ENCODE data around the gene RSAD2.
"Not testable (repeated sequence)": the region's sequence is repeated elsewhere in the genome, so short reads cannot be mapped to it uniquely, and the experiment has no call there.

RSAD2 gene

DNA sequence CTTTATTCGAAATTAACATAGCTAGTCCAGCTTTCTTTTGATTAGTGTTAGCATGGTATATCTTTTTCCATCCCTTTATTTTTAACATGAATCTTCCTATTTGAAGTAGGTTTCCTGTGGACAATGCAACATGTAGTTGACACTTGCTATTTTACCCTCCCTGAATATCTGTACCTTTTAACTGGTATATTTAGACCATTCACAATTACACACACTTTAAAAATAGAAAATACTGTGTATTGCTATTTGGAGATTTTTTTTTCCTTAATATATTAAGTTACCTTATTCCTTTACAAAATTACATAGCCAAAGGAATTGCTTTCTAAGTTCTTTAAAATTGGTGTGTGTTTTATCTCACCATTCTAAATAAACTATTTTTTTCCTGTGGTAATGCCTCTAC lies 54.6 kb downstream of the RSAD2 start:
- no peak for DNase-seq (ENCODE audit: low spot score in 2 of 2)
- no peak overlapping the region for H3K27ac Mint-ChIP-seq
- H3K9me3 Mint-ChIP-seq, result peaks cover 3% of the 10 kb centered on the region
- H3K4me3 Mint-ChIP-seq, result no peak overlapping the region
- H3K4me1 Mint-ChIP-seq, result peaks cover 6% of the 10 kb centered on the region
- H3K27me3 Mint-ChIP-seq, result no peaks in the 10 kb centered on the region
- no peak for ATAC-seq (ENCODE audit: low read depth)
- peaks cover 5% of the 10 kb centered on the region for H3K36me3 Mint-ChIP-seq

DNA sequence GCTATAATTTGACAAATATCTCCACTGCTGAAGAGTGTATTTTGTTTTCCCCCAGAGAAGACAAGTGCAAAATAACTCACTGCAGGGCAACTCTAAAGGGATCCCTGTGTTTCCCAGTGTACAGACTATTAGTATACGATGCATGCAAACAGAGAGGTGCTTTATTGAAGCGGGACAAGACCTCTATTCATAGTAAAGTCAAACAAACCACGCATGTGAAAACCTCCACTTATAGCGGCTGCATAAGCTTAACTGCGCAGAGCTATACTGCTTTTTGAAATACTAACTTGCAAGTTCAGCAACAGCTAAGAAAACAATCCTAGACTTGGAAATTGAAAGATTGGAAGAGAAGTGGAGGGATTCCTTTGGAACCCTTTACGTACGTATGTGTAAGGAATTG lies 55.3 kb downstream of the RSAD2 start:
- peaks cover 6% of the 10 kb centered on the region for H3K4me1 Mint-ChIP-seq
- H3K4me3 Mint-ChIP-seq, result no peak overlapping the region
- H3K9me3 Mint-ChIP-seq, result peaks cover 3% of the 10 kb centered on the region
- peaks cover 5% of the 10 kb centered on the region for H3K36me3 Mint-ChIP-seq
- ATAC-seq (ENCODE audit: low read depth), result no peak
- no peaks in the 10 kb centered on the region for H3K27me3 Mint-ChIP-seq
- DNase-seq (ENCODE audit: low spot score in 2 of 2), result no peak
- no peak overlapping the region for H3K27ac Mint-ChIP-seq

DNA sequence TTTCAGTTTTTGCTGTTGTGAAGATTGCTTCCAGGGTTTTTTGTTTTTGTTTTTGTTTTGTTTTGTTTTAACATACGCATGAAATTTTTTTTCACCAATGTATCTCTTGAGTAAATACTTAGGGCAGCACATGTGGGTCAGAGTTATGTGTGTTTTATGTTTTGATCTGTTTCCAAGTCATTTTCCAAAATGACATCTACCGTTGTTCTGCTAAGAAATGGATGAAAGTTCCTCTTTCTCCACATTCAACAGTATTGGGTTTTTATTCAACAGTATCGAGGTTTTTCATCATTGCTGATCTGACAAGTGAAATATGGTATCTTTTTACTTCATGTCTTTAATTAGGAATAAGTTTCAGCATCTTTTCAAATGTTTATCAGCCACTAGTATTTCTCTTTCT lies 56.3 kb downstream of the RSAD2 start:
- DNase-seq (ENCODE audit: low spot score in 2 of 2) (no peak), ATAC-seq (ENCODE audit: low read depth) (no peak)
- no peak overlapping the region for H3K27ac Mint-ChIP-seq
- H3K27me3 Mint-ChIP-seq, result no peaks in the 10 kb centered on the region
- peaks cover 2% of the 10 kb centered on the region for H3K36me3 Mint-ChIP-seq
- H3K4me1 Mint-ChIP-seq, result peaks cover 6% of the 10 kb centered on the region
- H3K9me3 Mint-ChIP-seq, result peaks cover 2% of the 10 kb centered on the region
- peak overlapping the region; percentile 25 for H3K4me3 Mint-ChIP-seq

DNA sequence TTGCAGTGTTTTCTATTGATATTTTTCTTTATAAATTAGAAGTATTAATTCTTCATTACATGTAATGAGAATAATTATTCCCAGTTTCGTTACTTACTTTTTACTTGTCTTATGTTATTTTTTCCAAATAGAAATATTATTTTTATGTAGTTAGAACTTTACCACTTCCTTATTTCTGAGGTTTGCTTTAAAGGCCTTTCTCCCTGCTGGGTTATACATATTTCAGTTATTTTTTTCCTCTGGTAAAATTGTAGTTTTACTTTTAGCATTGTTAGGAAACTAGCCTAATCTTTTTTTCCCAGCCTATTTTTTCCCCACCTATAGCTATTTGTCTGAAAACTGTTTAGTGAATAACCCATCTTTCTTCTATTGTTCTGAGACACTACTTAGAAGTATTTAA lies 56.8 kb downstream of the RSAD2 start:
- H3K27me3 Mint-ChIP-seq, result no peaks in the 10 kb centered on the region
- peaks cover 6% of the 10 kb centered on the region for H3K4me1 Mint-ChIP-seq
- no peak overlapping the region for H3K27ac Mint-ChIP-seq
- no peak overlapping the region for H3K4me3 Mint-ChIP-seq
- peaks cover 2% of the 10 kb centered on the region for H3K9me3 Mint-ChIP-seq
- peaks cover 2% of the 10 kb centered on the region for H3K36me3 Mint-ChIP-seq
- ATAC-seq (ENCODE audit: low read depth), result no peak
- DNase-seq (ENCODE audit: low spot score in 2 of 2), result no peak

DNA sequence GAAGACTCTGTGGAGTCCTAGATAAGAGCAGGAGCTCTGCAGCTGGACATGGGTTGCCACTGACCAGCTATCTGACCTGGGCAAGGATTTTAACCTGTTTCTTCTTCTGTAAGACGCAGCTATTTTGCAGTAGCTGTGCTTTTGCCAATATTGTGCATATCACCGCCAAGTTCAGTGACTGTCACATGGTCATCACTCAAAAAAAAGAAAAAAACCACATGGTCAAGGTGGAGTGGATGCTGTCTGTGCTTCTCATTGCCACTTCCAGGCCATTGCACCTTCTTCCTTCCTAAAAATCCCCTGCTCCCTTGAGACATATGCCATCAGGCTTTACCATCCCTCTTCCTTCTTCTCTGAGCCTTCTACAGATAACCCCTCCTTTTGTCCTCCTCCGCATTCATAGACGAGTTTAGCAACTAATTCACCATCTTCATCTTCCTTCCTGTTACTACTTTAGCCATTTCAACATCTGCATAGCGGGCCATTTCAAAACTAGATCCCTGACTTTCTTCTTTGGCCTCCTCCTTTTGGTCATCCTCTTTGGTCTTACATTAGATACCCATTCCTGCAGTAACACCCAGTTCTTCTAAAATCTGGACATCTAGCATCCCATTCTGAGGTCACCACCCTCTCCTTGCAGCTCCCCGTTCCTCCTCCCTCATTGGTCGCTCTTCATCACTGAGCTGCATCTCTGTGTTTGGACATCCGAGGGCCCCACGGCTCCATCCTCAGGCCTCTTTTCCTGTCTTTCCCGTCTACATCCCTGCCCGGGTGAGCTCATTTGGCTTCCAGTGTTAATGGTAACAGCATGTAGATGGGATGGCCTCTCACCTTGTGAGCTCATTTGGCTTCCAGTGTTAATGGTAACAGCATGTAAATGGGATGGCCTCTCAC lies 57.4 kb downstream of the RSAD2 start:
- DNase-seq (ENCODE audit: low spot score in 2 of 2) (peak in 1 of 2 donors; percentile 5), ATAC-seq (ENCODE audit: low read depth) (no peak)
- peaks cover 2% of the 10 kb centered on the region for H3K36me3 Mint-ChIP-seq
- peaks cover 2% of the 10 kb centered on the region for H3K9me3 Mint-ChIP-seq
- H3K4me1 Mint-ChIP-seq, result peaks cover 6% of the 10 kb centered on the region
- H3K27me3 Mint-ChIP-seq, result no peaks in the 10 kb centered on the region
- no peak overlapping the region for H3K27ac Mint-ChIP-seq
- no peak overlapping the region for H3K4me3 Mint-ChIP-seq

DNA sequence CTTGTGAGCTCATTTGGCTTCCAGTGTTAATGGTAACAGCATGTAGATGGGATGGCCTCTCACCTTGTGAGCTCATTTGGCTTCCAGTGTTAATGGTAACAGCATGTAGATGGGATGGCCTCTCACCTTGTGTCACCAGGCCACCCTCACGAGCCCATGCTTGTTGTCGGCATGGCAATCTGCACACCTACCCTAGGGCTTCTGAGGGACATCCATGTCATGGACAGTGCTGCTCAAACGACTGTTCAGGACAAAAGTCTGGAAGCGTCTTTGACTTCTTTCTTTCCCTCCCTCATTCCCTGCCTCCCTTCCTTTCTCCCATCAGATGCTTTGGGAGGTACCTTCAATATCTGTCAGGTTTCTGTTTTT lies 58.1 kb downstream of the RSAD2 start:
- not testable (repeated sequence) for H3K9me3 Mint-ChIP-seq, H3K36me3 Mint-ChIP-seq

DNA sequence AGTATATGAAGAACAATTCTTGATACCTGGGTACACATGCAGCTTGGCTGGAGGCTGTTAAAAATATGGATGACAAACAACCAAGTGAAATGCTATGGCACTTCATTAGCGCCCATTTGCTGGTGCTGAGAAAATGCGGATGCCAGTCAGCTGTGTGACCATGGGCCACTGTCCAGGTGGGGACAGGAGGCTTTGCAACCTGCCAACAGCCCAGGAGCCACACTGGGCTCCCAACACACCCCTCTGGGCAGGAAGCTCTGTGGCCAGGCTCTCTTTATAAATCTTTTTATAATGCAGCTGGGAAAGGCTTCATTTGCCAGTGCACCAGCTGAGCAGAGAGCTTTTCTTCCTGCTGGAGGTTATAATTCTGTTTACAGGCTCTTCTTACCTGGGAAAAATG lies 59.6 kb downstream of the RSAD2 start:
- no peak overlapping the region for H3K27ac Mint-ChIP-seq
- H3K9me3 Mint-ChIP-seq, result peaks cover 2% of the 10 kb centered on the region
- H3K4me3 Mint-ChIP-seq, result no peak overlapping the region
- peak in 1 of 2 donors; percentile 4 for DNase-seq (ENCODE audit: low spot score in 2 of 2)
- peaks cover 6% of the 10 kb centered on the region for H3K4me1 Mint-ChIP-seq
- H3K27me3 Mint-ChIP-seq, result peaks cover 3% of the 10 kb centered on the region
- ATAC-seq (ENCODE audit: low read depth), result no peak
- H3K36me3 Mint-ChIP-seq, result peaks cover 9% of the 10 kb centered on the region

More for the DNA sequence above, 58.1 kb downstream of the RSAD2 start:
- H3K27ac Mint-ChIP-seq; ATAC-seq (ENCODE audit: low read depth); H3K4me1 Mint-ChIP-seq; H3K27me3 Mint-ChIP-seq; DNase-seq (ENCODE audit: low spot score in 2 of 2); H3K4me3 Mint-ChIP-seq: not testable (repeated sequence)

DNA sequence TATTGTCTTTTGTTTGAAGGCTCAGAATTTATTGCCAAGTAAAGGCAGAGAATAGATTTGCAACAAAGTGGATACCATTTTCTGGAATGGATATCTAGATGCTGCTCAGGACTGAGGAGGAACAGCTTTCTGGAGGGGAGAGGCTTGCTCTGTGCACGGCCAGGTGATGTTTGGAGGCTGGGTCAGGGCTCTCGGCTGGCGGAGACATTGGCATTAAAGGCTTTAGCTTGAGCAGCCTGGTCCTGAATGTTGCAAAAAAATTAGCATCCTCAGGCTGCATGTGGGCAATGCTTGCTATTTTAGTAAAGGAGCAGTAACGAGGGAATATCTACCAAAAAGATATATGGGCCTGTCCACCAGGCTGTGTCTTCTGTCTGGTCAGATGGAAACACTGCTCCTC lies 60.0 kb downstream of the RSAD2 start:
- Mint-ChIP-seq H3K27me3 (peaks cover 3% of the 10 kb centered on the region), H3K27ac (no peak overlapping the region), H3K36me3 (peaks cover 11% of the 10 kb centered on the region), H3K4me1 (peaks cover 6% of the 10 kb centered on the region), H3K9me3 (peaks cover 2% of the 10 kb centered on the region), H3K4me3 (no peak overlapping the region)
- DNase-seq (ENCODE audit: low spot score in 2 of 2), result no peak
- ATAC-seq (ENCODE audit: low read depth), result no peak

DNA sequence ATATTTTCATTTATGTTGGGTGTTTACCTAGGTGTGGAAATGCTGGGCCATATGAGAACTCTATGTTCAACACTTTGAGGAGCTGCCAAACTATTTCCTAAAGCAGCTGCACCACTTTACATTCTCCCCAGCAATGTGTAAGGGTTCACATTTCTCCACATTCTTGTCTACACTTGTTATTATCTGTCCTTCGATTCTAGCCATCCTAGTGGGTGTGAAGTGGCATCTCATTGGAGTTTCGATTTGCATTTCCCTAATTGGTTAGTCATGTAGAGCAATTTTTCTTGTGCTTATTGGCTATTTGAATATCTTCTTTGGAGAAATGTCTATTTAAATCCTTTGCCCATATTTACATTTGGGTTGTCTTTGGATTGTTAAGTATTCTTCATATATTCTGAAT lies 61.5 kb downstream of the RSAD2 start:
- no peak overlapping the region for H3K27ac Mint-ChIP-seq
- DNase-seq (ENCODE audit: low spot score in 2 of 2) (no peak), ATAC-seq (ENCODE audit: low read depth) (no peak)
- peaks cover 2% of the 10 kb centered on the region for H3K9me3 Mint-ChIP-seq
- H3K27me3 Mint-ChIP-seq, result peaks cover 3% of the 10 kb centered on the region
- peaks cover 8% of the 10 kb centered on the region for H3K4me1 Mint-ChIP-seq
- peaks cover 13% of the 10 kb centered on the region for H3K36me3 Mint-ChIP-seq
- H3K4me3 Mint-ChIP-seq, result no peak overlapping the region

DNA sequence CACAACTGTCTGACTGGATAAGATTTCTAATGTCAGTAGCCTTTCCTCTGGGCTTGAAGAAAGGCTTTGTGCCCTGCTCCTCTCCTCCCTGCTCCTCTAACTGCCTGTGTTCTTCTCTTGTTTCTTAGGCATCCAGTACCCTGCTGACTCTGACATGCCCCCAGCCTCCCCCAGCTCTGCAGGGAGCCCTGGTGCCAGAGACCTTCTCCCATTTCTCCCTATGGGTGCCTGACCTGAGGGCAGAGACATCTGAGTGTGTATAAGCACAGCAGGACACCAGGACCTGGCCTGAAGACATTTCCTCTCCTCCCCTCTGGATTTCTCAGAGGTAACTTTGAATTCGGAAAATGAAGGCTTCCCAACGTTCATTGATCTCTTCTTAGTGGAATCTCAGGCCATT lies 63.2 kb downstream of the RSAD2 start:
- no peak for ATAC-seq (ENCODE audit: low read depth)
- Mint-ChIP-seq H3K4me3 (no peak overlapping the region), H3K4me1 (peaks cover 8% of the 10 kb centered on the region), H3K36me3 (peaks cover 11% of the 10 kb centered on the region), H3K27me3 (peaks cover 3% of the 10 kb centered on the region), H3K27ac (no peak overlapping the region), H3K9me3 (no peaks in the 10 kb centered on the region)
- DNase-seq (ENCODE audit: low spot score in 2 of 2), result no peak

DNA sequence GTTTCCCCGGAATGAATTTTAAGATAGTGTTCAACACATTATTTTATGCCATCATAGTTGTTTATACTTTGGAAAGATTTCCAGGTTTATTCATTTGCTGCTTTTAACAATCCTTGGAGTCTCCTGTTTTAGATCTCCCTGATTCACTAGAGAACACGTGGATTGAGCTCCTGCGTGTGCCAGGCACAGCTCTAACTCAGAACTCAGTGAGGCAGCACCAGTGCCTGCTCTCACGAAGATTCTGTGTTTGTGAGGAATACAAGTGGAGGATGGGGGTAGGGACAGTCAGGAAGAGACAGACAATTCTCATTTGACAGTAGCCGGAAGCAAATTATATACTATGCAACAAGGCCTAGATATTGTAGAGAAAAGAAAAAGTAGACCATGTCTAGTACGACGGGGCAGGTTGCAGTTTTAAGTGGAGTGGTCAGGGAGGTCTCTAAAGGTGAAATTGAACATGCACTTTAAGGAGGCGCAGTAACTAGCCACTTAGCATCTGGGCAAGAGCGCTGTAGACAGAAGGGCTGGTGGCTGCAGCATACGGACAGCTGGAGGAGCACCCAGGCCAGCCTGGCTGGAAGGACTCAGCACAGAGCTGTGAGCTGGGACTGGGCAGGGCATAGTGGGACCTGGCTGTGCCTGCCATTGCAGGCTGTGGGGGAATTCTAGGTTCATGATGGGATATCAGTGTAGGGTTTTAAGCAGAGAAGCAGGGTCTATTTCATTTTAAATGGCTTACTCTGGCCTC lies 63.9 kb downstream of the RSAD2 start:
- Mint-ChIP-seq H3K27ac (no peak overlapping the region), H3K36me3 (peaks cover 11% of the 10 kb centered on the region), H3K4me3 (no peak overlapping the region), H3K27me3 (peaks cover 3% of the 10 kb centered on the region), H3K4me1 (peaks cover 9% of the 10 kb centered on the region), H3K9me3 (no peaks in the 10 kb centered on the region)
- DNase-seq (ENCODE audit: low spot score in 2 of 2) (no peak), ATAC-seq (ENCODE audit: low read depth) (no peak)

DNA sequence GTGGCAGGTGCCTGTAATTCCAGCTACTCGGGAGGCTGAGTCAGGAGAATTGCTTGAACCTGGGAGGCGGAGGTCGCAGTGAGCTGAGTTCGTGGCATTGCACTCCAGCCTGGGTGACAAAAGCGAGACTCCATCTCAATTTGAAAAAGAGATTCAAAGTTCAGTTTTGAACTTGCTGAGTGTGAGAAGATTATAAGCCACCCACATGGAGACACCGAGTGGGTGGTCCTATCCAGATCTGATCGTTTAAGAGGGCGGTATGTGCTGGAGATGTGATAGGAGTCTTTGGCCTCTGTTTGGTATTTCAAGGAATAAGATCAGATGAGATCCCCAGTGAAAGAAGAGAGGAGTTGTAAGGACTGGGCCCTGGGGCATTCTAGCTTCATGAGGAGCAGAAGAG lies 65.3 kb downstream of the RSAD2 start:
- Mint-ChIP-seq H3K4me1 (peaks cover 9% of the 10 kb centered on the region), H3K4me3 (no peak overlapping the region), H3K36me3 (peaks cover 12% of the 10 kb centered on the region), H3K27ac (no peak overlapping the region), H3K9me3 (no peaks in the 10 kb centered on the region), H3K27me3 (peaks cover 3% of the 10 kb centered on the region)
- ATAC-seq (ENCODE audit: low read depth), result no peak
- no peak for DNase-seq (ENCODE audit: low spot score in 2 of 2)

DNA sequence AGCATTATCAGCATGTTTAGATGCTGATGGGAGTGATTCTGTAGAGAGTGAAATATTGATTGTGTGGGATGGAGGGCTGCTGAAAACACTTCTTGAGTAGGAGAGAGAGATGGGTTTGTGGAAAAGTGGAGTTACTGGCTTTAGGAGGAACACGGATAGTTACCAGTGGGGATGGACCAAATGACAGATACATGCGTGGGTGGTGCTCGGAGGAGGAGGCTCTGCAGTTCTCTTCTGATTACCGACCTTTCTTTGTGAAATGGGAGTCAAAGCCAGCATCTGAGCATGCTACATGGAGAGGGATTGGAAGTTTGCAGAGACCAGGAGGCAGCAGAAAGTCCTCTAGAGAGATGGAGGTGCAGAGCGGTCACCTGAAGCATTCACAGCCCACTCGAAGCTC lies 65.9 kb downstream of the RSAD2 start:
- no peak overlapping the region for H3K4me3 Mint-ChIP-seq
- H3K36me3 Mint-ChIP-seq, result peaks cover 12% of the 10 kb centered on the region
- DNase-seq (ENCODE audit: low spot score in 2 of 2) (no peak), ATAC-seq (ENCODE audit: low read depth) (no peak)
- peaks cover 3% of the 10 kb centered on the region for H3K27me3 Mint-ChIP-seq
- no peaks in the 10 kb centered on the region for H3K9me3 Mint-ChIP-seq
- H3K27ac Mint-ChIP-seq, result no peak overlapping the region
- peaks cover 9% of the 10 kb centered on the region for H3K4me1 Mint-ChIP-seq

DNA sequence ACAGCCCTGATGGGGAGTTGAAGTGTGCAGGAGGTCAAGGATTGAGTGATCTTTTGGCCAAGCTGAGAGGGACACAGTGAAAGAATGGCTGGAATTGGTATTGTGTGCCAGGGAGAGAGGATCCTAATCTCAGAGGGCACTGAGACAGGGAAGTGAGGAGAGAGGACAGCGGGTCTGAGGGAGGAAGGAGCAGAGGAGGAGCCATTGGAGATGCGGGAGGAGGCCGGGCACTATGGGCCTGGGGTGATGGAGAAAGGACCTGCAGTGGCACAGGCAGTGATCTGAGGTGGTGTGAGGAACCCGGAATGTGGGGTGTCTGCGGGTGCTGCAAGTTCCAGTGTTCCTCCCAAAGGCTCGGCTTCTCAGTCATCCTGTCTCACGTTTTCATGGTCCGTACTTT lies 66.4 kb downstream of the RSAD2 start:
- Mint-ChIP-seq H3K36me3 (peaks cover 12% of the 10 kb centered on the region), H3K27ac (no peak overlapping the region)

More for the DNA sequence above, 66.4 kb downstream of the RSAD2 start:
- Mint-ChIP-seq H3K27me3 (peaks cover 3% of the 10 kb centered on the region), H3K4me1 (peaks cover 9% of the 10 kb centered on the region), H3K9me3 (no peaks in the 10 kb centered on the region), H3K4me3 (no peak overlapping the region)
- no peak for ATAC-seq (ENCODE audit: low read depth)
- DNase-seq (ENCODE audit: low spot score in 2 of 2), result no peak

Measured in memory B cell (primary cell).